Endothelial cell of umbilical vein (primary cell): ENCODE measurements around the gene C15orf40. TPM values are rescaled to one million over a fixed set of nuclear protein-coding genes. Genes with fewer than 3 reads are reported as not detected.

Experiments
- BruUV-seq: library from RNA; stranded (reverse); fragments of 400-500 nt; replicated peaks from 2 replicates; lab custom pipeline; 2021; lab: Mats Ljungman, UMichigan
- CTCF ChIA-PET: fragments of 300-600, 350-600 bp; sonication (Branson Sonifier 250); formaldehyde crosslinking; loops from one replicate; lab custom pipeline; 2021; ENCODE audit warnings: antibody characterized with exemption, inconsistent platforms; lab: Charles Lee
- POLR2A ChIA-PET: fragments of 300-600, 350-600 bp; sonication (Branson Sonifier 250); formaldehyde crosslinking; loops from one replicate; lab custom pipeline; 2021; ENCODE audit warnings: antibody characterized with exemption, inconsistent platforms; lab: Charles Lee
- DNase-seq: peaks from one replicate; pipeline ENCODE4 v3.0.0-alpha.2; 2011; ENCODE audit warnings: low read depth, low spot score
- FAIRE-seq: peaks from 2 replicates; lab custom pipeline; 2011; peaks lifted over from hg19 to GRCh38; lab: Jason Lieb, UNC
- H2AFZ ChIP-seq: 2 replicates; pipeline ENCODE4 v1.6.0; 2012; ENCODE audit warnings: low read depth, low read length, control low read depth, inconsistent platforms
- H3K27ac ChIP-seq: 2 replicates; pipeline ENCODE4 v1.5.1; 2011; ENCODE audit warnings: low read depth, mild to moderate bottlenecking, control low read depth, low read length, moderate library complexity; ENCODE audit not compliant: insufficient read depth
- H3K27me3 ChIP-seq, 2 experiments: 2 replicates each; pipeline versions ENCODE4 v1.6.0 to v1.6.1; 2011; ENCODE audit warnings: low read length in 2 of 2, mixed read lengths in 1 of 2; ENCODE audit not compliant: control insufficient read depth in 2 of 2, insufficient read depth in 2 of 2
- H3K36me3 ChIP-seq, 2 experiments: 2 replicates in 1 of 2; 3 replicates in 1 of 2; pipeline ENCODE4 v1.5.1; 2011; ENCODE audit warnings: low read length in 2 of 2, mild to moderate bottlenecking in 1 of 2, moderate library complexity in 1 of 2; ENCODE audit not compliant: control insufficient read depth in 2 of 2, insufficient read depth in 2 of 2; ENCODE audit errors: extremely low read depth in 1 of 2
- H3K4me1 ChIP-seq: 3 replicates; pipeline ENCODE4 v1.5.1; 2011; ENCODE audit warnings: mild to moderate bottlenecking, low read length; ENCODE audit not compliant: control insufficient read depth, insufficient read depth; ENCODE audit errors: extremely low read depth
- H3K4me2 ChIP-seq: 2 replicates; pipeline ENCODE4 v1.6.1; 2011; ENCODE audit warnings: low read length, control low read depth, mixed read lengths; ENCODE audit not compliant: insufficient read depth
- H3K4me3 ChIP-seq, 3 experiments: fragments of 200-600 bp in 1 of 3; sonication (generic), shearing (Covaris generic) in 1 of 3; replicated peaks in 1 of 3; 2 replicates each; pipeline ENCODE4 v1.5.1; 2011 to 2016; ENCODE audit warnings: control low read depth in 3 of 3, low read length in 3 of 3, mild to moderate bottlenecking in 2 of 3, inconsistent platforms in 1 of 3, low read depth in 1 of 3, moderate library complexity in 1 of 3; ENCODE audit not compliant: insufficient read depth in 1 of 3
- H3K79me2 ChIP-seq: 2 replicates; pipeline ENCODE4 v1.6.0; 2012; ENCODE audit warnings: low read length, inconsistent platforms; ENCODE audit not compliant: control insufficient read depth, insufficient read depth
- H3K9ac ChIP-seq: replicated peaks from 2 replicates; pipeline ENCODE3; 2011; ENCODE audit warnings: low read length, control low read depth; ENCODE audit not compliant: insufficient read depth; ENCODE audit errors: extremely low read depth
- H3K9me1 ChIP-seq: replicated peaks from 3 replicates; pipeline ENCODE4 v1.6.0; 2011; ENCODE audit warnings: mild to moderate bottlenecking, low read length; ENCODE audit not compliant: control insufficient read depth, insufficient read depth; ENCODE audit errors: extremely low read depth
- H3K9me3 ChIP-seq: replicated peaks from 2 replicates; pipeline ENCODE4 v1.5.1; 2012; ENCODE audit warnings: low read length, inconsistent platforms; ENCODE audit not compliant: control insufficient read depth, insufficient read depth
- H4K20me1 ChIP-seq: replicated peaks from 2 replicates; pipeline ENCODE3; 2011; ENCODE audit warnings: mild to moderate bottlenecking, low read length; ENCODE audit not compliant: control insufficient read depth, insufficient read depth; ENCODE audit errors: extremely low read depth
- EZH2 ChIP-seq: IDR thresholded peaks from 2 replicates; pipeline ENCODE4 v1.6.1; 2012; ENCODE audit warnings: borderline replicate concordance, low read depth, mild to moderate bottlenecking, moderate library complexity, low read length, inconsistent platforms; ENCODE audit not compliant: severe bottlenecking
- FOS ChIP-seq: IDR thresholded peaks from 2 replicates; pipeline ENCODE4 v1.6.1; 2011; ENCODE audit warnings: mild to moderate bottlenecking, low read length, moderate library complexity, borderline replicate concordance; ENCODE audit not compliant: insufficient read depth
- GATA2 ChIP-seq: IDR thresholded peaks from 2 replicates; pipeline ENCODE4 v1.7.0; 2011; ENCODE audit warnings: low read depth, mild to moderate bottlenecking, moderate library complexity, mixed read lengths, low read length; ENCODE audit not compliant: insufficient read length, insufficient read depth
- JUN ChIP-seq: IDR thresholded peaks from 2 replicates; pipeline ENCODE4 v1.6.1; 2011; ENCODE audit warnings: borderline replicate concordance, low read depth; ENCODE audit not compliant: insufficient read length, insufficient read depth
- MYC ChIP-seq: IDR thresholded peaks from one replicate; pipeline ENCODE4 v1.6.1; 2011; ENCODE audit warnings: mild to moderate bottlenecking, low read depth, low read length
- POLR2A ChIP-seq: IDR thresholded peaks from 2 replicates; pipeline ENCODE4 v1.6.1; 2012; ENCODE audit warnings: low read depth, mild to moderate bottlenecking, control low read depth, low read length
- POLR2AphosphoS5 ChIP-seq: IDR thresholded peaks from 2 replicates; pipeline ENCODE4 v1.6.1; 2012; ENCODE audit warnings: low read depth, mild to moderate bottlenecking, control low read depth, low read length, moderate library complexity; ENCODE audit not compliant: insufficient read depth
- dilution Hi-C: fragments of 300-500 bp; cut with MboI; formaldehyde crosslinking; loops from one replicate; pipeline ENCODE4 v1.15.0; 2019; ENCODE audit warnings: low sequenced_read_pairs; ENCODE audit not compliant: extremely low pct_ligation_motif_present
- intact Hi-C: fragments of 100-400 bp; cut with micrococcal nuclease; formaldehyde crosslinking; loops from one replicate; pipeline ENCODE4 v1.10.0; 2022
- polyA plus RNA-seq, 4 experiments: library from polyadenylated mRNA; depleted of rRNA in 3 of 4; stranded (reverse) in 3 of 4; unstranded in 1 of 4; fragments of >200 nt; gene quantifications; 2 replicates each; pipeline versions ENCODE4 v1.2.1 to v1.2.3, GENCODE V29; 2011 to 2012; ENCODE audit warnings: missing spikeins in 1 of 4
- total RNA-seq: library from RNA; stranded (reverse); gene quantifications from 2 replicates; pipeline ENCODE4 v1.2.3, GENCODE V29; 2021
- TF ChIP-seq, protein P1 (sequence below), 2 donors: IDR thresholded peaks; 1 replicate in 1 of 2; 2 replicates in 1 of 2; pipeline ENCODE4 v1.5.1; 2011; ENCODE audit warnings: low read length in 2 of 2, mild to moderate bottlenecking in 2 of 2, moderate library complexity in 2 of 2, control low read depth in 1 of 2, inconsistent platforms in 1 of 2, low read depth in 1 of 2; ENCODE audit not compliant: insufficient read depth in 1 of 2; ENCODE audit errors: extremely low read depth in 1 of 2
- TF ChIP-seq, protein P2 (sequence below): IDR thresholded peaks from 2 replicates; pipeline ENCODE4 v1.6.1; 2011; ENCODE audit not compliant: insufficient read depth, insufficient read length

C15orf40 gene
- total and polyA plus RNA-seq, 2 donors (not counting 3 experiments of a cell fraction or from before 2014, with no cell fraction given), result 15.4 to 27.9 TPM

DNA sequence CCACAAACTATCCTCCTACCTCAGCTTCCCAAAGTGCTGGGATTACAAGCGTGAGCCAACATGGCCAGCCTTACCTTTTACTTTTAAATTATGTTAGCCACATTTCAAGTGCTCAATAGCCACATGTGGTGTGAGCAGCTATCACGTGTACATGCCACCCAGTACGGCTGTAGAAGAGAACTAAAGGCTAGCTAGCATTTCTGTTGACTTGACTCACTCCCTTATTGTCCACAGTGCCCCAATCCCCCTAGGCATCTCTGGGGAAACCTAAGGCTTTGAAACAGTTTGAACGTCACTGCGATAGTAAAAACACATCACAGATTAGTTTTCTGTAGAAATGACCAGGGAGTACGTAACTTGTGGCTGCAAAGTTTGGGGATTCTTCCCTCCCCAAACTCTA, 12.0 kb downstream of the C15orf40 start:
- H3K27ac ChIP-seq, result no peak overlapping the region
- no TSS peak for BruUV-seq
- H3K36me3 ChIP-seq, result no peaks in the 10 kb centered on the region
- H3K4me2 ChIP-seq, result no peak overlapping the region
- DNase-seq, result no peak
- intact Hi-C loops, result no loop called here
- H3K4me3 ChIP-seq, result no peak overlapping the region
- no peaks in the 10 kb centered on the region for H3K9me3 ChIP-seq
- peaks cover 3% of the 10 kb centered on the region for H3K4me1 ChIP-seq
- no peak for TF ChIP-seq GATA2
- TF ChIP-seq, protein P1, sequence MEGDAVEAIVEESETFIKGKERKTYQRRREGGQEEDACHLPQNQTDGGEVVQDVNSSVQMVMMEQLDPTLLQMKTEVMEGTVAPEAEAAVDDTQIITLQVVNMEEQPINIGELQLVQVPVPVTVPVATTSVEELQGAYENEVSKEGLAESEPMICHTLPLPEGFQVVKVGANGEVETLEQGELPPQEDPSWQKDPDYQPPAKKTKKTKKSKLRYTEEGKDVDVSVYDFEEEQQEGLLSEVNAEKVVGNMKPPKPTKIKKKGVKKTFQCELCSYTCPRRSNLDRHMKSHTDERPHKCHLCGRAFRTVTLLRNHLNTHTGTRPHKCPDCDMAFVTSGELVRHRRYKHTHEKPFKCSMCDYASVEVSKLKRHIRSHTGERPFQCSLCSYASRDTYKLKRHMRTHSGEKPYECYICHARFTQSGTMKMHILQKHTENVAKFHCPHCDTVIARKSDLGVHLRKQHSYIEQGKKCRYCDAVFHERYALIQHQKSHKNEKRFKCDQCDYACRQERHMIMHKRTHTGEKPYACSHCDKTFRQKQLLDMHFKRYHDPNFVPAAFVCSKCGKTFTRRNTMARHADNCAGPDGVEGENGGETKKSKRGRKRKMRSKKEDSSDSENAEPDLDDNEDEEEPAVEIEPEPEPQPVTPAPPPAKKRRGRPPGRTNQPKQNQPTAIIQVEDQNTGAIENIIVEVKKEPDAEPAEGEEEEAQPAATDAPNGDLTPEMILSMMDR (IDR thresholded peaks at IDR 0.05; ENCODE audit: extremely low read depth in 1 of 2, insufficient read depth in 1 of 2, low read depth in 1 of 2, low read length in 2 of 2), result no peak
- TF ChIP-seq MYC, result no peak
- no peak for TF ChIP-seq FOS
- no peak for TF ChIP-seq EZH2
- TF ChIP-seq, protein P2, sequence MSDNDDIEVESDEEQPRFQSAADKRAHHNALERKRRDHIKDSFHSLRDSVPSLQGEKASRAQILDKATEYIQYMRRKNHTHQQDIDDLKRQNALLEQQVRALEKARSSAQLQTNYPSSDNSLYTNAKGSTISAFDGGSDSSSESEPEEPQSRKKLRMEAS, result no peak
- TF ChIP-seq POLR2A, result no peak
- TF ChIP-seq JUN, result no peak
- TF ChIP-seq POLR2AphosphoS5, result no peak
- H3K9ac ChIP-seq, result no peak overlapping the region
- no peaks in the 10 kb centered on the region for H3K9me1 ChIP-seq
- H3K27me3 ChIP-seq, result no peaks in the 10 kb centered on the region
- no peaks in the 10 kb centered on the region for H4K20me1 ChIP-seq
- ChIA-PET CTCF (interaction anchor here (1.2 to 3.2 kb wide), 5 partner anchors 11 to 468 kb away, joined by 3 to 14 read pairs (median 8); partner anchors contain the start of gene RPS17), POLR2A (no interaction called here)
- dilution Hi-C loops, result no loop called here
- no peak overlapping the region for H2AFZ ChIP-seq
- no peak for FAIRE-seq
- no peaks in the 10 kb centered on the region for H3K79me2 ChIP-seq
